Adipose tissue (tissue), 3 donors: ENCODE data around the gene GPC6. TPM values are rescaled to one million over a fixed set of nuclear protein-coding genes. Genes with fewer than 3 reads are reported as not detected.

Source experiments
- H3K27ac ChIP-seq: one replicate; pipeline ENCODE4 v1.5.1; 2013; ENCODE audit warnings: low read depth, low read length
- WGBS, 3 donors: extraction: QIAGEN DNeasy Blood & Tissue Kit; methylation state at CpG; one replicate each; pipeline ENCODE4 v1.1.7; 2013; 5-methylcytosine and 5-hydroxymethylcytosine counted together
- polyA plus RNA-seq, 3 donors: library from polyadenylated mRNA; stranded (reverse); fragments of 200-250 nt; gene quantifications; one replicate each; pipeline ENCODE4 v1.2.3, GENCODE V29; 2013
- donor health status: healthy with polysubstance abuse.
- donor health status: Bipolar disorder and iron deficiency.
- donor health status: healthy.

Gene GPC6
- polyA plus RNA-seq, 3 donors, result 0.72 to 8.5 (median 5.8) TPM

GRCh38 chr13:93399212-93399611 is 172.6 kb downstream of the GPC6 start:
- no peak overlapping the region for H3K27ac ChIP-seq
- 66 to 89% (median 85%) methylated on average over 4 of the region's 4 CpGs for WGBS, 3 donors

- H3K27ac ChIP-seq, result no peak overlapping the region
- WGBS, 3 donors, result 79 to 93% (median 84%) methylated on average over 2 of the region's 2 CpGs
Observed at GRCh38 chr13:93406136-93406535, 179.5 kb downstream of the GPC6 start.

GRCh38 chr13:93407551-93407950 is 180.9 kb downstream of the GPC6 start:
- H3K27ac ChIP-seq, result no peak overlapping the region

- no peak overlapping the region for H3K27ac ChIP-seq
- 86 to 92% (median 91%) methylated on average over 3 of the region's 3 CpGs for WGBS, 3 donors
Observed at GRCh38 chr13:93409001-93409400, 182.4 kb downstream of the GPC6 start.

GRCh38 chr13:93409816-93410215 is 183.2 kb downstream of the GPC6 start:
- H3K27ac ChIP-seq, result no peak overlapping the region

GRCh38 chr13:93411186-93411680 is 184.6 kb downstream of the GPC6 start:
- no peak overlapping the region for H3K27ac ChIP-seq
- 85 to 94% (median 87%) methylated on average over 3 of the region's 3 CpGs for WGBS, 3 donors

- H3K27ac ChIP-seq, result no peak overlapping the region
Observed at GRCh38 chr13:93412676-93413075, 186.1 kb downstream of the GPC6 start.

- 69 to 80% (median 77%) methylated on average over 8 of the region's 8 CpGs for WGBS, 3 donors
- no peak overlapping the region for H3K27ac ChIP-seq
Observed at GRCh38 chr13:93413972-93414717, 187.5 kb downstream of the GPC6 start.

GRCh38 chr13:93416736-93417355 is 190.2 kb downstream of the GPC6 start:
- WGBS, 3 donors, result 63 to 69% (median 67%) methylated on average over 1 of the region's 1 CpG
- H3K27ac ChIP-seq, result no peak overlapping the region

- WGBS, 3 donors, result 82 to 96% (median 95%) methylated on average over 8 of the region's 8 CpGs
- no peak overlapping the region for H3K27ac ChIP-seq
Observed at GRCh38 chr13:93418398-93418797, 191.8 kb downstream of the GPC6 start.

GRCh38 chr13:93420206-93420605 is 193.6 kb downstream of the GPC6 start:
- no peak overlapping the region for H3K27ac ChIP-seq
- 48 to 67% (median 53%) methylated on average over 1 of the region's 1 CpG for WGBS, 3 donors

GRCh38 chr13:93420887-93421286 is 194.3 kb downstream of the GPC6 start:
- no peak overlapping the region for H3K27ac ChIP-seq
- 86 to 90% (median 89%) methylated on average over 6 of the region's 6 CpGs for WGBS, 3 donors

- H3K27ac ChIP-seq, result no peak overlapping the region
- whole genome bisulfite sequencing, 3 donors, result 75 to 87% (median 83%) methylated on average over 2 of the region's 2 CpGs
Observed at GRCh38 chr13:93422980-93423543, 196.5 kb downstream of the GPC6 start.

- no peak overlapping the region for H3K27ac ChIP-seq
- 81 to 85% (median 84%) methylated on average over 3 of the region's 3 CpGs for WGBS, 3 donors
Observed at GRCh38 chr13:93425411-93425810, 198.8 kb downstream of the GPC6 start.

- WGBS, 3 donors, result 66 to 73% (median 67%) methylated on average over 2 of the region's 2 CpGs
- H3K27ac ChIP-seq, result no peak overlapping the region
Observed at GRCh38 chr13:93430381-93430780, 203.8 kb downstream of the GPC6 start.

- H3K27ac ChIP-seq, result no peak overlapping the region
- 73 to 84% (median 75%) methylated on average over 3 of the region's 3 CpGs for WGBS, 3 donors
Observed at GRCh38 chr13:93435651-93436050, 209.0 kb downstream of the GPC6 start.

- 61 to 87% (median 85%) methylated on average over 4 of the region's 4 CpGs for WGBS, 3 donors
- H3K27ac ChIP-seq, result no peak overlapping the region
Observed at GRCh38 chr13:93437081-93437480, 210.5 kb downstream of the GPC6 start.

- H3K27ac ChIP-seq, result no peak overlapping the region
- 56 to 73% (median 61%) methylated on average over 2 of the region's 2 CpGs for WGBS, 3 donors
Observed at GRCh38 chr13:93446238-93446637, 219.6 kb downstream of the GPC6 start.

- no peak overlapping the region for H3K27ac ChIP-seq
Observed at GRCh38 chr13:93450191-93450621, 223.6 kb downstream of the GPC6 start.

GRCh38 chr13:93450761-93451160 is 224.2 kb downstream of the GPC6 start:
- H3K27ac ChIP-seq, result no peak overlapping the region
